ENCODE results near the gene GNB1. TPM values are rescaled to one million over a fixed set of nuclear protein-coding genes. Genes with fewer than 3 reads are reported as not detected.

Gene GNB1
- total and polyA plus RNA-seq, 4 donors: 114 to 338 (median 191) TPM

- Histone ChIP-seq H3K27ac (ENCODE audit: low read depth in 1 of 2, low read length in 1 of 2) (no peak overlapping the region), H3K36me3 (ENCODE audit: control insufficient read depth in 4 of 4, insufficient read depth in 4 of 4, low read length in 4 of 4) (no peaks in the 10 kb centered on the region), H3K27me3 (ENCODE audit: control insufficient read depth in 3 of 3, insufficient read depth in 3 of 3, low read length in 2 of 3) (no peaks in the 10 kb centered on the region), H3K9me3 (ENCODE audit: control insufficient read depth in 4 of 4, insufficient read depth in 3 of 4, low read length in 3 of 4) (no peaks in the 10 kb centered on the region), H3K4me3 (no peak overlapping the region), H3K9ac (ENCODE audit: insufficient read depth in 1 of 2, low read length in 2 of 2) (no peak overlapping the region), H3K4me1 (ENCODE audit: control insufficient read depth in 5 of 5, insufficient read depth in 5 of 5, low read length in 5 of 5) (peaks cover 0 to 12% (median 3%) of the 10 kb centered on the region in 5 donors)
- no peak for ATAC-seq (ENCODE audit: insufficient read depth, low FRiP score)
- WGBS, 2 donors: 47 to 49% methylated on average over 46 of the region's 46 CpGs
- no peak for TF ChIP-seq CTCF (IDR thresholded peaks at IDR 0.05; ENCODE audit: control extremely low read depth, extremely low read depth)
- DNase-seq: no peak
Observed at GRCh38 chr1:1917995-1918900, 27.4 kb upstream of the GNB1 start.

- WGBS, 2 donors: 94 to 96% methylated on average over 14 of the region's 14 CpGs
- no peak for TF ChIP-seq CTCF (IDR thresholded peaks at IDR 0.05; ENCODE audit: control extremely low read depth, extremely low read depth)
- Histone ChIP-seq H3K27me3 (ENCODE audit: control insufficient read depth in 3 of 3, insufficient read depth in 3 of 3, low read length in 2 of 3) (no peaks in the 10 kb centered on the region), H3K9me3 (ENCODE audit: control insufficient read depth in 4 of 4, insufficient read depth in 3 of 4, low read length in 3 of 4) (no peaks in the 10 kb centered on the region), H3K4me1 (ENCODE audit: control insufficient read depth in 5 of 5, insufficient read depth in 5 of 5, low read length in 5 of 5) (peaks cover 0 to 12% (median 3%) of the 10 kb centered on the region in 5 donors), H3K4me3 (no peak overlapping the region), H3K27ac (ENCODE audit: low read depth in 1 of 2, low read length in 1 of 2) (no peak overlapping the region), H3K9ac (ENCODE audit: insufficient read depth in 1 of 2, low read length in 2 of 2) (no peak overlapping the region), H3K36me3 (ENCODE audit: control insufficient read depth in 4 of 4, insufficient read depth in 4 of 4, low read length in 4 of 4) (no peaks in the 10 kb centered on the region)
- ATAC-seq (ENCODE audit: insufficient read depth, low FRiP score): no peak
- DNase-seq: no peak
Observed at GRCh38 chr1:1917304-1917976, 26.6 kb upstream of the GNB1 start.

- no peaks in the 10 kb centered on the region for H3K9me3 ChIP-seq (ENCODE audit: control insufficient read depth in 4 of 4, insufficient read depth in 3 of 4, low read length in 3 of 4)
- ATAC-seq (ENCODE audit: insufficient read depth, low FRiP score) (no peak), DNase-seq (peak; percentile 26 to 63 (median 60))
- no peak for TF ChIP-seq CTCF (IDR thresholded peaks at IDR 0.05; ENCODE audit: control extremely low read depth, extremely low read depth)
- H3K9ac ChIP-seq (ENCODE audit: insufficient read depth in 1 of 2, low read length in 2 of 2): no peak overlapping the region
- H3K27me3 ChIP-seq (ENCODE audit: control insufficient read depth in 3 of 3, insufficient read depth in 3 of 3, low read length in 2 of 3): no peaks in the 10 kb centered on the region
- no peaks in the 10 kb centered on the region for H3K36me3 ChIP-seq (ENCODE audit: control insufficient read depth in 4 of 4, insufficient read depth in 4 of 4, low read length in 4 of 4)
- no peak overlapping the region for H3K27ac ChIP-seq (ENCODE audit: low read depth in 1 of 2, low read length in 1 of 2)
- WGBS, 2 donors: 76 to 89% methylated on average over 17 to 19 of the region's 19 CpGs
- H3K4me1 ChIP-seq (ENCODE audit: control insufficient read depth in 5 of 5, insufficient read depth in 5 of 5, low read length in 5 of 5): peaks cover 0 to 12% (median 3%) of the 10 kb centered on the region in 5 donors
- no peak overlapping the region for H3K4me3 ChIP-seq
Observed at GRCh38 chr1:1916851-1917251, 26.0 kb upstream of the GNB1 start.

Data from lung (tissue), 12 donors.